Naive thymus-derived CD4-positive, alpha-beta T cell (primary cell): Measurements from ENCODE around the gene SUGCT. TPM values are rescaled to one million over a fixed set of nuclear protein-coding genes. Genes with fewer than 3 reads are reported as not detected.

Experiments
- ATAC-seq: fragments of 150-1000 bp; cut with Tn5 transposase; 2 replicates; pipeline ENCODE4 v1.10.0; 2021; ENCODE audit warnings: mild to moderate bottlenecking, moderate library complexity
- CTCF ChIA-PET: fragments of 350-600 bp; sonication (Branson Sonifier 250); formaldehyde crosslinking; loops from one replicate; lab custom pipeline; 2021; ENCODE audit warnings: antibody characterized with exemption; lab: Charles Lee
- POLR2A ChIA-PET: fragments of 350-600 bp; sonication (Branson Sonifier 250); formaldehyde crosslinking; loops from one replicate; lab custom pipeline; 2021; ENCODE audit warnings: antibody characterized with exemption, inconsistent platforms; lab: Charles Lee
- DNase-seq, 9 donors: peaks; one replicate each; pipeline versions ENCODE4 v3.0.0 to v3.0.0-alpha.2; 2020 to 2022; ENCODE audit warnings: mixed read lengths in 1 of 9
- H3K27ac ChIP-seq: one replicate; pipeline ENCODE4 v1.7.0; 2013; ENCODE audit warnings: mild to moderate bottlenecking, low read depth, low read length, moderate library complexity
- H3K27me3 ChIP-seq, 2 donors: one replicate each; pipeline ENCODE4 v1.7.0; 2013; ENCODE audit warnings: low read length in 2 of 2, mild to moderate bottlenecking in 2 of 2, moderate library complexity in 2 of 2; ENCODE audit not compliant: control insufficient read depth in 2 of 2, insufficient read depth in 2 of 2
- H3K36me3 ChIP-seq, 3 experiments: 1 replicate in 2 of 3; 2 replicates in 1 of 3; pipeline ENCODE4 v1.7.0; 2013; ENCODE audit warnings: low read length in 3 of 3, mild to moderate bottlenecking in 3 of 3, moderate library complexity in 1 of 3; ENCODE audit not compliant: insufficient read depth in 3 of 3, control insufficient read depth in 2 of 3
- H3K4me1 ChIP-seq, 2 donors: one replicate each; pipeline ENCODE4 v1.7.0; 2013; ENCODE audit warnings: low read length in 2 of 2, mild to moderate bottlenecking in 2 of 2, moderate library complexity in 1 of 2; ENCODE audit not compliant: control insufficient read depth in 2 of 2, insufficient read depth in 2 of 2
- H3K4me3 ChIP-seq: 2 replicates; pipeline ENCODE4 v1.7.0; 2013; ENCODE audit warnings: mild to moderate bottlenecking, low read length
- H3K9me3 ChIP-seq, 3 experiments: 1 replicate in 2 of 3; 2 replicates in 1 of 3; pipeline ENCODE4 v1.7.0; 2013; ENCODE audit warnings: low read length in 3 of 3; ENCODE audit not compliant: control insufficient read depth in 2 of 3
- H3K27ac Mint-ChIP-seq, 9 donors: one replicate each; pipeline ENCODE4 v1.8.0; 2020 to 2022; ENCODE audit warnings: mixed read lengths in 9 of 9, mild to moderate bottlenecking in 8 of 9, moderate library complexity in 5 of 9, inconsistent platforms in 2 of 9
- H3K27me3 Mint-ChIP-seq, 5 donors: one replicate each; pipeline ENCODE4 v1.8.0; 2021 to 2022; ENCODE audit warnings: mixed read lengths in 5 of 5, mild to moderate bottlenecking in 1 of 5
- H3K36me3 Mint-ChIP-seq, 5 donors: one replicate each; pipeline ENCODE4 v1.8.0; 2020 to 2022; ENCODE audit warnings: mixed read lengths in 5 of 5, mild to moderate bottlenecking in 3 of 5, inconsistent platforms in 1 of 5
- H3K4me1 Mint-ChIP-seq, 7 donors: one replicate each; pipeline ENCODE4 v1.8.0; 2020 to 2022; ENCODE audit warnings: mixed read lengths in 7 of 7, mild to moderate bottlenecking in 3 of 7, inconsistent platforms in 1 of 7
- H3K4me3 Mint-ChIP-seq, 10 donors: one replicate each; pipeline ENCODE4 v1.8.0; 2020 to 2022; ENCODE audit warnings: mild to moderate bottlenecking in 10 of 10, mixed read lengths in 10 of 10, moderate library complexity in 6 of 10, inconsistent platforms in 2 of 10
- H3K9me3 Mint-ChIP-seq, 11 donors: one replicate each; pipeline ENCODE4 v1.8.0; 2020 to 2022; ENCODE audit warnings: mixed read lengths in 11 of 11, mild to moderate bottlenecking in 4 of 11, inconsistent platforms in 1 of 11, moderate library complexity in 1 of 11
- intact Hi-C, 2 donors: fragments of 100-400 bp; cut with micrococcal nuclease; formaldehyde crosslinking; loops; one replicate each; pipeline ENCODE4 v1.15.1; 2023
- polyA plus RNA-seq, 2 donors: library from polyadenylated mRNA; unstranded; fragments of 300-500 nt; fragmentation: Illumina TruSeq; gene quantifications; one replicate each; pipeline ENCODE4 v1.2.3, GENCODE V29; 2021
- total RNA-seq, 6 experiments: library from RNA in 5 of 6; stranded (reverse) in 5 of 6; gene quantifications; 1 replicate in 5 of 6; 2 replicates in 1 of 6; pipeline ENCODE4 v1.2.3 and lab custom pipeline; 2021 to 2026

SUGCT gene
- total and polyA plus RNA-seq, 7 experiments from 2014 or later = 0.95 to 2.7 (median 2.2) TPM; not detected in 1

DNA sequence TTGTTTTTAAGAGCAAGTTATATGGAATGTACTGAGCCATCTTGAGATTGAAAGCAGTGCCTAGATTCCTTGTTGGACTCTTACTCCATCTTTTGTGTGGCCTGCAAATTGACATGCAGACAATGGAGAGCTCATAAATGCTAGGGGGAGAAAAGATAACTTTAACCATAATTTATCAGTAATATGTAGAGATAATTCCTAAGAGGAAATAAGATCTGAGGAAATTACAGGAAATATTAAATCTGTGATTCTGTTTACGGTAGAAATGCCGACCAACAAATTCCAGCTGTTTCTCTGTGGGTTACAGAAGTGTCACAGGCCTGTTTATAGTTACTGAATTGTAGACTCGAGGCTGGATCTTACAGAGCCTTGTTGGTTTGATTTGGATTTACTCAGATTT is 348.0 kb downstream of the SUGCT start:
- intact Hi-C loops = no loop called here
- H3K27ac Mint-ChIP-seq = no peak overlapping the region
- Histone ChIP-seq H3K36me3 (no peaks in the 10 kb centered on the region), H3K4me3 (no peak overlapping the region), H3K4me1 (no peaks in the 10 kb centered on the region), H3K9me3 (no peaks in the 10 kb centered on the region), H3K27ac (no peak overlapping the region), H3K27me3 (no peaks in the 10 kb centered on the region)
- CTCF ChIA-PET = no interaction called here
- DNase-seq = no peak
- no peak for ATAC-seq
- peaks cover 0 to 2% (median 0%) of the 10 kb centered on the region in 11 donors for H3K9me3 Mint-ChIP-seq
- no peak overlapping the region for H3K4me3 Mint-ChIP-seq
- no peaks in the 10 kb centered on the region for H3K36me3 Mint-ChIP-seq
- peaks cover 0 to under 1% (median 0%) of the 10 kb centered on the region in 5 donors for H3K27me3 Mint-ChIP-seq
- POLR2A ChIA-PET = no interaction called here
- H3K4me1 Mint-ChIP-seq = no peaks in the 10 kb centered on the region

- ChIA-PET CTCF (interaction anchor here (0.5 kb wide), 1 partner anchor 20 kb away, joined by 3 read pairs; no protein-coding TSS in a partner anchor), POLR2A (no interaction called here)
- Histone ChIP-seq H3K4me3 (no peak overlapping the region), H3K4me1 (no peaks in the 10 kb centered on the region), H3K9me3 (no peaks in the 10 kb centered on the region), H3K27me3 (no peaks in the 10 kb centered on the region), H3K27ac (no peak overlapping the region), H3K36me3 (no peaks in the 10 kb centered on the region)
- peaks cover 0 to 2% (median 0%) of the 10 kb centered on the region in 5 donors for H3K36me3 Mint-ChIP-seq
- no peaks in the 10 kb centered on the region for H3K4me1 Mint-ChIP-seq
- no peaks in the 10 kb centered on the region for H3K27me3 Mint-ChIP-seq
- ATAC-seq (no peak), DNase-seq (no peak)
- no peak overlapping the region for H3K27ac Mint-ChIP-seq
- peaks cover 0 to 8% (median 0%) of the 10 kb centered on the region in 11 donors for H3K9me3 Mint-ChIP-seq
- no peak overlapping the region for H3K4me3 Mint-ChIP-seq
- intact Hi-C loops = no loop called here
Measured at GRCh38 chr7:40483630-40484029, 348.8 kb downstream of the SUGCT start.

DNA sequence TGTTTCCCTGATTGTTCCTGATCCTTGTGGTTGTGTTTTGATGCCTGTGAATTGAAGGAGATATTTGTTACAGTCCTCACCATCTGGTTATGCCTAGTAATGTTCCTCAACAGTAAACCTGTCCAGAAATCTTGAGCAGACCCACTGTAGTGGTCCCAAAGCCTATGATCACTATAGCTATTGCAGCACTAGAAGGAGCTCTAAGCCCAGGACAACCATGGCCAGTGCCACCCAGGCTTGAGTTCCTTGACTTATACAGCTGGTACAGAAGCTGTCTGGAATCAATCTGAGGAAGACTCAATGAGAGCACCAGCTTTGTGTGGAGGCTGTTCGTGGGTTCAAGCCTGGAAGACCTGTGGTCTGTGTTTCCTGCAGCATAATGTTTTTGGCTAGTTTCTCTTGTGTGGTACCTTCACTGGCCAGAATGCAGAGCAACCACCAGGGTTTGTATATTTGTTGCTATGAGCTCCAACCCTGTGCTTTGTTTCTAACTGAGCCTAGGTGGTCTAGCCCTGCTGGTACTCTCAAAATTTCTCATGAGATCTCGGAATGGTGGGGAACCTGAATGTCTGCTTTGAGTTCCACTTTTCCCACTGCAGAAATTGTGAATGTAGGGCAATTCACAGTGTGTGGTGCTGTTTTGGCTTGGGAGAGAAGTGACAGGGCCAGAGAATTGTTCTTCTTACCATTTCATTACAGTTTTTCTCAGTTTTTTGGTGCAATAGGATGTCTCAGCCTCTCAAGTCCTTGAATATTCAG is 355.2 kb downstream of the SUGCT start:
- Mint-ChIP-seq H3K36me3 (peaks cover 0 to 10% (median 0%) of the 10 kb centered on the region in 5 donors), H3K4me1 (no peaks in the 10 kb centered on the region), H3K27ac (no peak overlapping the region), H3K27me3 (peaks cover 0 to 7% (median 0%) of the 10 kb centered on the region in 5 donors), H3K4me3 (no peak overlapping the region), H3K9me3 (peaks cover 0 to 18% (median 3%) of the 10 kb centered on the region in 11 donors)
- H3K27ac ChIP-seq = no peak overlapping the region
- ChIA-PET POLR2A (no interaction called here), CTCF (no interaction called here)
- H3K4me1 ChIP-seq = no peaks in the 10 kb centered on the region
- DNase-seq = no peak
- no peaks in the 10 kb centered on the region for H3K9me3 ChIP-seq
- H3K36me3 ChIP-seq = no peaks in the 10 kb centered on the region
- H3K27me3 ChIP-seq = no peaks in the 10 kb centered on the region
- no peak for ATAC-seq
- intact Hi-C loops = no loop called here
- no peak overlapping the region for H3K4me3 ChIP-seq

- Mint-ChIP-seq H3K36me3 (peaks cover 0 to 10% (median 0%) of the 10 kb centered on the region in 5 donors), H3K27ac (no peak overlapping the region), H3K4me3 (no peak overlapping the region), H3K27me3 (peaks cover 0 to 7% (median 0%) of the 10 kb centered on the region in 5 donors), H3K4me1 (no peaks in the 10 kb centered on the region), H3K9me3 (peaks cover 0 to 18% (median 3%) of the 10 kb centered on the region in 11 donors)
- no peaks in the 10 kb centered on the region for H3K4me1 ChIP-seq
- no peak for DNase-seq
- no peaks in the 10 kb centered on the region for H3K27me3 ChIP-seq
- no peaks in the 10 kb centered on the region for H3K9me3 ChIP-seq
- POLR2A ChIA-PET = no interaction called here
- no peaks in the 10 kb centered on the region for H3K36me3 ChIP-seq
- CTCF ChIA-PET = no interaction called here
- intact Hi-C loops = no loop called here
- no peak overlapping the region for H3K27ac ChIP-seq
- H3K4me3 ChIP-seq = no peak overlapping the region
- ATAC-seq = no peak
Measured at GRCh38 chr7:40490603-40490924, 355.8 kb downstream of the SUGCT start.

GRCh38 chr7:40492946-40493345 is 358.1 kb downstream of the SUGCT start:
- no peaks in the 10 kb centered on the region for H3K36me3 ChIP-seq
- no peak overlapping the region for H3K27ac ChIP-seq
- intact Hi-C loops = no loop called here
- H3K4me3 Mint-ChIP-seq = no peak overlapping the region
- no peaks in the 10 kb centered on the region for H3K4me1 ChIP-seq
- ATAC-seq (no peak), DNase-seq (no peak)
- POLR2A ChIA-PET = no interaction called here
- H3K4me1 Mint-ChIP-seq = no peaks in the 10 kb centered on the region
- no peaks in the 10 kb centered on the region for H3K27me3 ChIP-seq
- H3K36me3 Mint-ChIP-seq = peaks cover 0 to 10% (median 0%) of the 10 kb centered on the region in 5 donors
- H3K27me3 Mint-ChIP-seq = peaks cover 0 to 7% (median 0%) of the 10 kb centered on the region in 5 donors
- H3K9me3 Mint-ChIP-seq = peaks cover 0 to 17% (median 3%) of the 10 kb centered on the region in 11 donors
- CTCF ChIA-PET = no interaction called here
- H3K9me3 ChIP-seq = no peaks in the 10 kb centered on the region
- H3K4me3 ChIP-seq = no peak overlapping the region
- H3K27ac Mint-ChIP-seq = no peak overlapping the region

DNA sequence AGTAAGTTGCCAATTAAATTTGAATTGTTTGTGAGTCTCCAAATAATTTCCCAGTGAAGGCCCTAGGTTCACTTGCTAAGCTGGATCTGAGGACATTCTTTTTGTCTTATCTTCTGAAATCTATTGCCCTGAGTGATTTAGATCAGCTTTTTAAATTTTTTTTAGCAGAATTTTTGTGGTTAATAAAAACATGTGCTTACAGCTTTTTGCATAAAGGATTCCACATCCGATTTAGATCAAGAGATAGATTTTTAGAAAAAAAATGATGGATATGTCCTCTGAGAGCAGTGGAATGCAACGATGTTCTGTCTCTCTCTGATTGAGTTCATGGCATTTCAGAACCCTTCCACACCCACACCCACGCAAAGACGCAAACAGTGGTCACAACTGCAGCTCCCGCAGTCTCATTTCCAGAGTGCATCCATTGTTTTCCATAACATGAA is 358.8 kb downstream of the SUGCT start:
- Mint-ChIP-seq H3K27ac (no peak overlapping the region), H3K27me3 (peaks cover 0 to 7% (median 0%) of the 10 kb centered on the region in 5 donors), H3K36me3 (peaks cover 0 to 12% (median 0%) of the 10 kb centered on the region in 5 donors), H3K9me3 (peaks cover 0 to 10% (median 3%) of the 10 kb centered on the region in 11 donors), H3K4me1 (no peaks in the 10 kb centered on the region), H3K4me3 (no peak overlapping the region)
- H3K9me3 ChIP-seq = no peaks in the 10 kb centered on the region
- no peak overlapping the region for H3K4me3 ChIP-seq
- no peaks in the 10 kb centered on the region for H3K36me3 ChIP-seq
- ATAC-seq (no peak), DNase-seq (no peak)
- no peaks in the 10 kb centered on the region for H3K27me3 ChIP-seq
- POLR2A ChIA-PET = no interaction called here
- H3K4me1 ChIP-seq = no peaks in the 10 kb centered on the region
- CTCF ChIA-PET = no interaction called here
- no peak overlapping the region for H3K27ac ChIP-seq
- intact Hi-C loops = no loop called here
